WI38 (cell line): ENCODE data around the gene MRPL33.
"Not testable (repeated sequence)": the region's sequence is repeated elsewhere in the genome, so short reads cannot be mapped to it uniquely, and the experiment has no call there.

Experiments
- H3K4me3 ChIP-seq: 2 replicates; pipeline ENCODE4 v1.5.1; 2011; ENCODE audit warnings: low read depth, mild to moderate bottlenecking, control low read depth, low read length
- CTCF ChIP-seq: IDR thresholded peaks from 2 replicates; pipeline ENCODE4 v1.5.1; 2012; ENCODE audit warnings: low read depth, mild to moderate bottlenecking, control low read depth, low read length

Gene MRPL33

GRCh38 chr2:27756091-27756490 lies 15.4 kb upstream of the MRPL33 start:
- H3K4me3 ChIP-seq = no peak overlapping the region
- no peak for TF ChIP-seq CTCF

- no peak for TF ChIP-seq CTCF
- H3K4me3 ChIP-seq = no peak overlapping the region
These were observed 14.7 kb upstream of the MRPL33 start for GRCh38 chr2:27756544-27757498.

DNA sequence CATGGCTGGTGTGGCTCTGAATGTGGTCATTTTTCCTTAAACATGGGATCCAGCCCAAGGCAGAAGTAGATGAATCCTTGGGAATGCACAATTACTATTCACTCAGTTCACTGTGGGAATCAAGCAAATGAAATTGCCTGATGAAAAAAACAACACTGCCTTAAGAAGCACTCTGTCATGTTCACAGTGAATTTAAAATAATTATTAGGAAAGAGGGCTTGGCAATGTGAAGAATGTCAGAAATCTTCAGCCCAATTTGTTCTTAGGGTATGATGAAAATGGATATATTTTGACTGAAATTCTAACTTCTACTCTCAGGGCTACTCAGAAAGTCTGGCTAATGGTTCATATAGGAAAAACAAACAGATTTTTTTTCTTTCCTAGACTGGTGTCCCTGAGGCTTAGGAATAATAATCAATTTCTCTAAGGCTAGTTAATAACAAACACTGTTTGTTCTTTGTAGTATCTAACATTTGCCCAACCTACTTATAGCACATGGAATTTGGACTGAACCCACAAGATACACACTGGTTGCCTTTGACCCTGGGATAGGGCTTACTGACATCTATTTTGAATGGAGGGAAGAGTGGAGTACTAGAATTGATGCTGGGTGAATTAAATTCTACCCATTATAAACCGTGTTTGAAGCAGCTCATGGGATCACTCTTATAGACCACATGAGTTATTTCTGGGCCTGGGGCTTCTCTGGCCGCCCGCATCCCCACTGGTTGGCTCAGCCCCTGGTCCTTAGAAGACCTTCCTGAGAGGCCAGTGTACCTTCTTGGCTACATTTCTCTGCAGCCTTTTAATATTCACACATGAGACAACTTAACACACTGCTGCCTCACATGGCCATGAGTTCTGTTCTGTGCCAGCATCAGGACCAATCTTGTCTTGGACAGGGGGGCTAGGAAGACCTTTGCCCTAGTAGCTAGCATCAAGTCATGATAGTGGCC lies 8.3 kb upstream of the MRPL33 start:
- TF ChIP-seq CTCF = no peak
- H3K4me3 ChIP-seq = no peak overlapping the region

- TF ChIP-seq CTCF = no peak
- no peak overlapping the region for H3K4me3 ChIP-seq
These were observed 7.6 kb upstream of the MRPL33 start for GRCh38 chr2:27763907-27764267.

- H3K4me3 ChIP-seq = not testable (repeated sequence)
These were observed 7.0 kb upstream of the MRPL33 start for GRCh38 chr2:27764526-27764925.

DNA sequence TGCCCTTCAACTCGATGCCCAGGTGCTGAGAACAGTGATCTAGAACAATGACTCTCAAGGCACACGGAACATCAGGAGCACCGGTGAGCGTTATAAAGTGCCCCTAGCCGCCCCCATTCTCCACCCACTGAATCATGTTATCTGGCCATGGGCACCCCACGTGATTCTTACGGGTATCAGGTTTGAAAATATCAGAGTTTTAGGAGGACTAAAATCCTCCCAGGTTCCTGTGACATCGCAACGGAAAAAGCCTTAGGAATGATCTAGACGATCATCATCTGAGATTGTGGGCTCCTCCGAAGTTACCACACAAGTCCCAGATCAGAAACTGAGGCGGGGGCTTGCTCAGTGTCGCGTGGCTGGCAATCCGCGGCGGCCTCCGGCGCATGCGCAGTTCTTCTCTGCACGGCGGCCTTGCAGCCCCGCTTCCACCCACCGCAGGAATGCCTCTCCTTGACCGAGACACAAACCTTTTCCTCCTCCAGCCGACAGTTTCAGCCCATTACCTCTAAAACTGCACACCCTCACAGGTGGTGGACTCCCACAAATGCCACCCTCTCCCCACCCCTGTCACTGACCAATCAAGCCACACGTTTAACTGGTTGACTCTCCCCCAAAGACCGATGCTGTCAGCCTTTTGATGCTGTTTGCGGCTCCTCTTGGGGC lies 5.8 kb upstream of the MRPL33 start:
- TF ChIP-seq CTCF = no peak
- no peak overlapping the region for H3K4me3 ChIP-seq

GRCh38 chr2:27766287-27766661 lies 5.2 kb upstream of the MRPL33 start:
- TF ChIP-seq CTCF = no peak
- H3K4me3 ChIP-seq = no peak overlapping the region
